Vagina (tissue), 2 donors: Measurements from ENCODE around the gene STK17B.

Experiments used
- POLR2A ChIP-seq, 2 donors: fragments of 450-650 bp; IDR thresholded peaks; one replicate each; pipeline ENCODE4 v1.6.1; 2017; ENCODE audit warnings: antibody characterized with exemption in 2 of 2, mild to moderate bottlenecking in 2 of 2, moderate library complexity in 2 of 2
- POLR2AphosphoS5 ChIP-seq, 2 donors: sonication (generic); formaldehyde crosslinking; IDR thresholded peaks; one replicate each; pipeline ENCODE4 v1.9.0; 2017; ENCODE audit warnings: antibody characterized with exemption in 2 of 2, mild to moderate bottlenecking in 2 of 2, low read depth in 1 of 2; ENCODE audit not compliant: insufficient read depth in 1 of 2
- TF ChIP-seq, protein P1 (sequence below), 3 experiments: fragments of 450-650 bp in 2 of 3; fragments of 200-600 bp in 1 of 3; sonication (generic) in 1 of 3; IDR thresholded peaks; one replicate each; pipeline ENCODE4 v1.5.1; 2017 to 2019; ENCODE audit warnings: antibody characterized with exemption in 3 of 3, mild to moderate bottlenecking in 2 of 3, moderate library complexity in 2 of 3

DNA sequence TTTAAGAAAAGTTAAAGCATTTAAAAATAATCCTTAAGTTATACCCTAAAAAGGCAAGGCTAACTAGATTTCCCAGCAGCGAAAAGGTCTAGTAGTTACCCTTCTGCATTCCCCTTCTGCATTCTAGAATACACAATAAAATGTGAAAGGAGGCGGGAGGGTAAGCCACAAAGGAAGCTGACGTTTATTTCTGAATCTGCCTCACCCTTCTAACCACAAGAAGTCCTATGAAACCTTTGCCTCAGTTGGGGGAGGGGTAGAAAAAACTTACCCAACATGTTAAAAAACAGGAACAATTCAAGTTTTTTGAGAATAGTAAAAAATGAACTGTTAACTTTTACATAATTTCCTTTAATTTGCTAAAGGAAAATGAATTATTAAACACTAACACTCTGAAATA lies 11.3 kb downstream of the STK17B start:
- TF ChIP-seq, protein P1, sequence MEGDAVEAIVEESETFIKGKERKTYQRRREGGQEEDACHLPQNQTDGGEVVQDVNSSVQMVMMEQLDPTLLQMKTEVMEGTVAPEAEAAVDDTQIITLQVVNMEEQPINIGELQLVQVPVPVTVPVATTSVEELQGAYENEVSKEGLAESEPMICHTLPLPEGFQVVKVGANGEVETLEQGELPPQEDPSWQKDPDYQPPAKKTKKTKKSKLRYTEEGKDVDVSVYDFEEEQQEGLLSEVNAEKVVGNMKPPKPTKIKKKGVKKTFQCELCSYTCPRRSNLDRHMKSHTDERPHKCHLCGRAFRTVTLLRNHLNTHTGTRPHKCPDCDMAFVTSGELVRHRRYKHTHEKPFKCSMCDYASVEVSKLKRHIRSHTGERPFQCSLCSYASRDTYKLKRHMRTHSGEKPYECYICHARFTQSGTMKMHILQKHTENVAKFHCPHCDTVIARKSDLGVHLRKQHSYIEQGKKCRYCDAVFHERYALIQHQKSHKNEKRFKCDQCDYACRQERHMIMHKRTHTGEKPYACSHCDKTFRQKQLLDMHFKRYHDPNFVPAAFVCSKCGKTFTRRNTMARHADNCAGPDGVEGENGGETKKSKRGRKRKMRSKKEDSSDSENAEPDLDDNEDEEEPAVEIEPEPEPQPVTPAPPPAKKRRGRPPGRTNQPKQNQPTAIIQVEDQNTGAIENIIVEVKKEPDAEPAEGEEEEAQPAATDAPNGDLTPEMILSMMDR (IDR thresholded peaks at IDR 0.05) = no peak
- no peak for TF ChIP-seq POLR2A (IDR thresholded peaks at IDR 0.05)
- peak in 1 of 2 donors; percentile 70 for TF ChIP-seq POLR2AphosphoS5 (IDR thresholded peaks at IDR 0.05; ENCODE audit: insufficient read depth in 1 of 2, low read depth in 1 of 2)
